OCI-LY3 (cell line): ENCODE data around the gene ATXN2L.
A peak's percentile ranks its signal among the peaks of the same experiment; 100 is the strongest.
"Not testable (repeated sequence)": the region's sequence is repeated elsewhere in the genome, so short reads cannot be mapped to it uniquely, and the experiment has no call there.

Experiments used
- H2AFZ ChIP-seq: fragments of 200-600, 300-600 bp; shearing (Covaris generic); 2 replicates; pipeline ENCODE4 v1.6.0; 2014; ENCODE audit warnings: antibody characterized with exemption, low read depth, low read length
- H3K27ac ChIP-seq: fragments of 200-600, 300-600 bp; sonication (generic); 2 replicates; pipeline ENCODE4 v1.5.1; 2014; ENCODE audit warnings: mild to moderate bottlenecking, low read length, moderate library complexity, mixed read lengths
- H3K27me3 ChIP-seq: fragments of 200-600, 300-600 bp; sonication (generic); 2 replicates; pipeline ENCODE4 v1.6.1; 2014; ENCODE audit warnings: low read depth, low read length, mixed read lengths
- H3K36me3 ChIP-seq: fragments of 200-600, 300-600 bp; sonication (generic); replicated peaks from 2 replicates; pipeline ENCODE3; 2014; ENCODE audit warnings: low read depth, low read length, mixed read lengths
- H3K4me1 ChIP-seq: fragments of 300-600, 200-600 bp; sonication (generic); 2 replicates; pipeline ENCODE4 v1.6.1; 2014; ENCODE audit warnings: low read length, mixed read lengths
- H3K4me2 ChIP-seq: fragments of 200-600, 300-600 bp; sonication (generic); 2 replicates; pipeline ENCODE4 v1.6.1; 2014; ENCODE audit warnings: low read length, mixed read lengths
- H3K4me3 ChIP-seq: fragments of 300-600, 200-600 bp; sonication (generic); 2 replicates; pipeline ENCODE4 v1.5.1; 2014; ENCODE audit warnings: antibody characterized with exemption, mild to moderate bottlenecking, low read length, moderate library complexity
- H3K79me2 ChIP-seq: fragments of 300-600, 200-600 bp; shearing (Covaris generic); 2 replicates; pipeline ENCODE4 v1.6.1; 2014; ENCODE audit warnings: mild to moderate bottlenecking, low read length, mixed read lengths
- H3K9ac ChIP-seq: fragments of 300-600, 200-600 bp; shearing (Covaris generic); 2 replicates; pipeline ENCODE4 v1.6.0; 2014; ENCODE audit warnings: mild to moderate bottlenecking, low read length, moderate library complexity
- H3K9me3 ChIP-seq: fragments of 200-600, 300-600 bp; shearing (Covaris generic); 2 replicates; pipeline ENCODE4 v1.6.1; 2014; ENCODE audit warnings: low read length, mixed read lengths; ENCODE audit not compliant: insufficient read depth
- H4K20me1 ChIP-seq: fragments of 200-600, 300-600 bp; sonication (generic); 2 replicates; pipeline ENCODE4 v1.6.1; 2016; ENCODE audit warnings: low read length, mixed read lengths; ENCODE audit not compliant: insufficient read depth
- CTCF ChIP-seq: fragments of 200-600, 300-600 bp; sonication (generic); IDR thresholded peaks from 2 replicates; pipeline ENCODE4 v1.5.1; 2014; ENCODE audit warnings: antibody characterized with exemption, low read length, low read depth
- EZH2phosphoT487 ChIP-seq: fragments of 200-600 bp; shearing (Covaris generic); IDR thresholded peaks from 2 replicates; pipeline ENCODE4 v1.6.1; 2018; ENCODE audit warnings: antibody characterized with exemption, mixed run types, low read depth

The ATXN2L gene

GRCh38 chr16:28865001-28865688 is 42.3 kb downstream of the ATXN2L start:
- peak overlapping the region; percentile 97 for H3K4me2 ChIP-seq
- H3K27me3 ChIP-seq = no peaks in the 10 kb centered on the region
- H3K36me3 ChIP-seq = peaks cover 3% of the 10 kb centered on the region
- TF ChIP-seq CTCF (no peak), EZH2phosphoT487 (no peak)
- peaks cover 5% of the 10 kb centered on the region for H4K20me1 ChIP-seq
- H3K9me3 ChIP-seq = no peaks in the 10 kb centered on the region
- peaks cover 15% of the 10 kb centered on the region for H3K4me1 ChIP-seq
- peaks cover 36% of the 10 kb centered on the region for H3K79me2 ChIP-seq
- peak overlapping the region; percentile 85; the same call in 1 of the 2 replicates for H3K4me3 ChIP-seq
- H2AFZ ChIP-seq = no peak overlapping the region
- no peak overlapping the region for H3K9ac ChIP-seq
- H3K27ac ChIP-seq = no peak overlapping the region

GRCh38 chr16:28865722-28866453 is 43.1 kb downstream of the ATXN2L start:
- H3K4me2 ChIP-seq = no peak overlapping the region
- H4K20me1 ChIP-seq = peaks cover 5% of the 10 kb centered on the region
- no peaks in the 10 kb centered on the region for H3K27me3 ChIP-seq
- H3K9me3 ChIP-seq = no peaks in the 10 kb centered on the region
- peaks cover 15% of the 10 kb centered on the region for H3K4me1 ChIP-seq
- H3K27ac ChIP-seq = no peak overlapping the region
- H3K79me2 ChIP-seq = peaks cover 36% of the 10 kb centered on the region
- TF ChIP-seq CTCF (no peak), EZH2phosphoT487 (no peak)
- H3K9ac ChIP-seq = no peak overlapping the region
- no peak overlapping the region for H2AFZ ChIP-seq
- H3K36me3 ChIP-seq = peaks cover 3% of the 10 kb centered on the region
- no peak overlapping the region for H3K4me3 ChIP-seq

- peaks cover 3% of the 10 kb centered on the region for H3K36me3 ChIP-seq
- peaks cover 36% of the 10 kb centered on the region for H3K79me2 ChIP-seq
- H3K4me2 ChIP-seq = no peak overlapping the region
- TF ChIP-seq EZH2phosphoT487 = no peak
- TF ChIP-seq CTCF = no peak
- peaks cover 5% of the 10 kb centered on the region for H4K20me1 ChIP-seq
- no peak overlapping the region for H3K4me3 ChIP-seq
- H3K9ac ChIP-seq = no peak overlapping the region
- no peak overlapping the region for H2AFZ ChIP-seq
- H3K27ac ChIP-seq = no peak overlapping the region
- H3K9me3 ChIP-seq = no peaks in the 10 kb centered on the region
- H3K27me3 ChIP-seq = no peaks in the 10 kb centered on the region
- peaks cover 15% of the 10 kb centered on the region for H3K4me1 ChIP-seq
Measured at GRCh38 chr16:28866454-28866804, 43.6 kb downstream of the ATXN2L start.

GRCh38 chr16:28867241-28867640 is 44.4 kb downstream of the ATXN2L start:
- Histone ChIP-seq H3K27me3 (no peaks in the 10 kb centered on the region), H3K9ac (no peak overlapping the region), H3K36me3 (peaks cover 3% of the 10 kb centered on the region), H3K27ac (no peak overlapping the region), H4K20me1 (peaks cover 5% of the 10 kb centered on the region), H3K79me2 (peaks cover 32% of the 10 kb centered on the region), H2AFZ (no peak overlapping the region), H3K4me2 (no peak overlapping the region), H3K9me3 (no peaks in the 10 kb centered on the region), H3K4me3 (no peak overlapping the region), H3K4me1 (peaks cover 11% of the 10 kb centered on the region)
- no peak for TF ChIP-seq EZH2phosphoT487
- no peak for TF ChIP-seq CTCF

GRCh38 chr16:28867646-28868045 is 44.8 kb downstream of the ATXN2L start:
- H2AFZ ChIP-seq, H3K27ac ChIP-seq, H3K9me3 ChIP-seq, H3K4me3 ChIP-seq, H3K27me3 ChIP-seq, H3K9ac ChIP-seq, H3K36me3 ChIP-seq, H3K4me2 ChIP-seq, H4K20me1 ChIP-seq: not testable (repeated sequence)
- peaks cover 28% of the 10 kb centered on the region for H3K79me2 ChIP-seq
- peaks cover 11% of the 10 kb centered on the region for H3K4me1 ChIP-seq
